H1 (cell line): ENCODE measurements around the gene GPLD1. TPM values are rescaled to one million over a fixed set of nuclear protein-coding genes. Genes with fewer than 3 reads are reported as not detected.

Experiments
- CTCF ChIA-PET: fragments of 300-600 bp; sonication (Branson Sonifier 250); formaldehyde crosslinking; loops from one replicate; lab custom pipeline; 2021; ENCODE audit not compliant: partially characterized antibody; lab: Charles Lee
- POLR2A ChIA-PET: fragments of 300-600 bp; sonication (Branson Sonifier 250); formaldehyde crosslinking; loops from one replicate; lab custom pipeline; 2021; ENCODE audit warnings: inconsistent platforms; ENCODE audit not compliant: partially characterized antibody; lab: Charles Lee
- DNase-seq, 2 experiments: peaks; one replicate each; pipeline versions ENCODE4 v3.0.0 to v3.0.0-alpha.2; 2010 to 2022; ENCODE audit warnings: low spot score in 2 of 2, low read depth in 1 of 2, mixed read lengths in 1 of 2
- FAIRE-seq: peaks from 2 replicates; lab custom pipeline; 2011; peaks lifted over from hg19 to GRCh38; lab: Jason Lieb, UNC
- H2AFZ ChIP-seq: 2 replicates; pipeline ENCODE4 v1.8.1; 2012; ENCODE audit warnings: low read length, inconsistent platforms
- H2AK5ac ChIP-seq: 2 replicates; pipeline ENCODE4 v1.6.1; 2013; ENCODE audit warnings: low read depth, low read length
- H2BK120ac ChIP-seq: replicated peaks from 2 replicates; pipeline ENCODE3; 2013; ENCODE audit warnings: low read depth, low read length, inconsistent platforms
- H2BK12ac ChIP-seq: 2 replicates; pipeline ENCODE4 v1.6.1; 2013; ENCODE audit warnings: low read depth, low read length
- H2BK15ac ChIP-seq: 2 replicates; pipeline ENCODE4 v1.6.1; 2013; ENCODE audit warnings: low read length
- H2BK20ac ChIP-seq: 2 replicates; pipeline ENCODE4 v1.6.1; 2013; ENCODE audit warnings: low read length
- H2BK5ac ChIP-seq: 2 replicates; pipeline ENCODE4 v1.6.1; 2013; ENCODE audit warnings: low read depth, low read length
- H3K14ac ChIP-seq: 2 replicates; pipeline ENCODE4 v1.6.1; 2013; ENCODE audit warnings: inconsistent platforms; ENCODE audit not compliant: insufficient read length
- H3K18ac ChIP-seq: 2 replicates; pipeline ENCODE4 v1.6.1; 2013; ENCODE audit warnings: low read length; ENCODE audit errors: extremely low read depth
- H3K23ac ChIP-seq: 2 replicates; pipeline ENCODE4 v1.6.1; 2013; ENCODE audit warnings: inconsistent platforms; ENCODE audit not compliant: insufficient read length
- H3K23me2 ChIP-seq: 2 replicates; pipeline ENCODE4 v1.6.1; 2013; ENCODE audit warnings: low read depth, low read length
- H3K27ac ChIP-seq: 2 replicates; pipeline ENCODE4 v1.6.1; 2011; ENCODE audit warnings: low read depth, low read length, inconsistent platforms
- H3K27me3 ChIP-seq, 4 experiments: replicated peaks in 1 of 4; 1 replicate in 1 of 4; 2 replicates in 3 of 4; pipeline versions ENCODE4 v1.6.1 to v1.8.1; 2011 to 2013; ENCODE audit warnings: low read length in 3 of 4, mild to moderate bottlenecking in 3 of 4, inconsistent platforms in 2 of 4, mixed read lengths in 2 of 4, moderate library complexity in 1 of 4; ENCODE audit not compliant: control insufficient read depth in 3 of 4, insufficient read depth in 3 of 4; ENCODE audit errors: extremely low read depth in 1 of 4
- H3K36me3 ChIP-seq, 4 experiments: 2 replicates each; pipeline versions ENCODE4 v1.6.1 to v1.8.1; 2011 to 2013; ENCODE audit warnings: mild to moderate bottlenecking in 4 of 4, low read length in 3 of 4, moderate library complexity in 2 of 4, control low read depth in 1 of 4, inconsistent platforms in 1 of 4; ENCODE audit not compliant: insufficient read depth in 4 of 4, control insufficient read depth in 2 of 4
- H3K4ac ChIP-seq: replicated peaks from 2 replicates; pipeline ENCODE3; 2013; ENCODE audit warnings: low read length, low read depth, mixed read lengths, inconsistent platforms; ENCODE audit not compliant: insufficient read length
- H3K4me1 ChIP-seq, 4 experiments: replicated peaks in 1 of 4; 1 replicate in 1 of 4; 2 replicates in 3 of 4; pipeline versions ENCODE4 v1.6.1 to v1.8.1; 2011 to 2013; ENCODE audit warnings: low read length in 3 of 4, inconsistent platforms in 2 of 4, mixed read lengths in 1 of 4; ENCODE audit not compliant: insufficient read depth in 4 of 4, control insufficient read depth in 3 of 4
- H3K4me2 ChIP-seq, 2 experiments: 2 replicates each; pipeline versions ENCODE4 v1.6.1 to v1.8.1; 2011 to 2013; ENCODE audit warnings: low read depth in 2 of 2, low read length in 2 of 2, control low read depth in 1 of 2, inconsistent platforms in 1 of 2, mild to moderate bottlenecking in 1 of 2; ENCODE audit not compliant: insufficient read depth in 1 of 2
- H3K4me3 ChIP-seq, 4 experiments: fragments of 200-600, 300-600 bp in 1 of 4; sonication (generic), shearing (Covaris generic), sonication (Bioruptor Twin) in 1 of 4; 2 replicates each; pipeline versions ENCODE4 v1.5.1 to v1.8.1; 2011 to 2016; ENCODE audit warnings: low read length in 4 of 4, low read depth in 3 of 4, control low read depth in 2 of 4, inconsistent platforms in 2 of 4, mild to moderate bottlenecking in 2 of 4, mixed read lengths in 1 of 4, moderate library complexity in 1 of 4; ENCODE audit not compliant: insufficient read depth in 2 of 4; ENCODE audit errors: extremely low read depth in 1 of 4
- H3K56ac ChIP-seq: replicated peaks from 2 replicates; pipeline ENCODE3; 2013; ENCODE audit warnings: low read depth, mild to moderate bottlenecking, mixed read lengths, low read length, inconsistent platforms; ENCODE audit not compliant: insufficient read length
- H3K79me1 ChIP-seq: 2 replicates; pipeline ENCODE4 v1.6.1; 2013; ENCODE audit warnings: low read depth, low read length, control low read depth
- H3K79me2 ChIP-seq, 2 experiments: 2 replicates each; pipeline versions ENCODE4 v1.6.1 to v1.8.1; 2012 to 2013; ENCODE audit warnings: low read length in 2 of 2, mild to moderate bottlenecking in 2 of 2, inconsistent platforms in 1 of 2; ENCODE audit not compliant: insufficient read depth in 2 of 2, control insufficient read depth in 1 of 2
- H3K9ac ChIP-seq, 4 experiments: replicated peaks in 1 of 4; 1 replicate in 1 of 4; 2 replicates in 3 of 4; pipeline versions ENCODE4 v1.6.1 to v1.8.1; 2011 to 2013; ENCODE audit warnings: low read depth in 3 of 4, low read length in 3 of 4, control low read depth in 2 of 4, mild to moderate bottlenecking in 2 of 4, moderate library complexity in 2 of 4, inconsistent platforms in 1 of 4; ENCODE audit errors: extremely low read depth in 1 of 4
- H3K9me3 ChIP-seq, 2 experiments: 2 replicates each; pipeline versions ENCODE4 v1.6.1 to v1.8.1; 2012 to 2013; ENCODE audit warnings: mild to moderate bottlenecking in 2 of 2, moderate library complexity in 2 of 2, control low read depth in 1 of 2, inconsistent platforms in 1 of 2, low read depth in 1 of 2, low read length in 1 of 2, mixed read lengths in 1 of 2; ENCODE audit not compliant: insufficient read depth in 2 of 2
- H4K20me1 ChIP-seq, 2 experiments: replicated peaks in 1 of 2; 2 replicates each; pipeline versions ENCODE3 to v1.8.1; 2011 to 2013; ENCODE audit warnings: inconsistent platforms in 2 of 2, low read length in 2 of 2, mild to moderate bottlenecking in 1 of 2; ENCODE audit not compliant: insufficient read depth in 2 of 2, control insufficient read depth in 1 of 2
- H4K5ac ChIP-seq: 2 replicates; pipeline ENCODE4 v1.6.1; 2013; ENCODE audit warnings: low read length, low read depth, mixed read lengths, inconsistent platforms; ENCODE audit not compliant: insufficient read length
- H4K8ac ChIP-seq: 2 replicates; pipeline ENCODE4 v1.8.0; 2013; ENCODE audit warnings: mild to moderate bottlenecking, moderate library complexity, low read length, inconsistent platforms; ENCODE audit not compliant: insufficient read depth; ENCODE audit errors: extremely low read depth
- H4K91ac ChIP-seq: replicated peaks from 2 replicates; pipeline ENCODE3; 2013; ENCODE audit warnings: low read length, mixed read lengths, inconsistent platforms; ENCODE audit not compliant: insufficient read length
- BRCA1 ChIP-seq: IDR thresholded peaks from 2 replicates; pipeline ENCODE4 v1.6.1; 2012; ENCODE audit warnings: low read depth, low read length, improper control_type of control experiment
- CBX5 ChIP-seq: fragments of 300-800, 300-1000 bp; sonication (generic); IDR thresholded peaks from 2 replicates; pipeline ENCODE4 v1.7.1; 2016; ENCODE audit warnings: antibody characterized with exemption, low read length, low read depth
- CHD1 ChIP-seq: IDR thresholded peaks from 2 replicates; pipeline ENCODE4 v1.6.1; 2012; ENCODE audit warnings: low read depth, low read length, improper control_type of control experiment
- FOSL1 ChIP-seq: IDR thresholded peaks from 2 replicates; pipeline ENCODE4 v1.6.1; 2011; ENCODE audit warnings: mild to moderate bottlenecking, low read depth, low read length, moderate library complexity; ENCODE audit not compliant: insufficient read depth
- GABPA ChIP-seq: IDR thresholded peaks from 2 replicates; pipeline ENCODE4 v1.6.1; 2011; ENCODE audit warnings: mild to moderate bottlenecking, low read length, moderate library complexity, borderline replicate concordance; ENCODE audit not compliant: insufficient read depth
- GTF2F1 ChIP-seq: IDR thresholded peaks from 2 replicates; pipeline ENCODE4 v1.6.1; 2012; ENCODE audit warnings: low read depth, low read length, improper control_type of control experiment, borderline replicate concordance
- JUN ChIP-seq: IDR thresholded peaks from 2 replicates; pipeline ENCODE4 v1.6.1; 2011; ENCODE audit warnings: low read depth, mild to moderate bottlenecking, improper control_type of control experiment, low read length
- POLR2A ChIP-seq, 2 experiments: IDR thresholded peaks; 1 replicate in 1 of 2; 2 replicates in 1 of 2; pipeline ENCODE4 v1.6.1; 2011; ENCODE audit warnings: low read depth in 2 of 2, low read length in 2 of 2, mild to moderate bottlenecking in 2 of 2; ENCODE audit errors: control extremely low read depth in 1 of 2
- RBBP5 ChIP-seq: IDR thresholded peaks from 2 replicates; pipeline ENCODE4 v1.7.1; 2012; ENCODE audit warnings: low read depth, mild to moderate bottlenecking, inconsistent platforms, low read length, moderate library complexity, borderline replicate concordance
- RNF2 ChIP-seq: fragments of 200-900, 300-1000 bp; sonication (generic); IDR thresholded peaks from 2 replicates; pipeline ENCODE4 v1.7.1; 2016; ENCODE audit warnings: borderline replicate concordance, low read depth, mild to moderate bottlenecking, antibody characterized with exemption, low read length; ENCODE audit not compliant: poor library complexity, severe bottlenecking; ENCODE audit errors: missing control alignments
- RXRA ChIP-seq: IDR thresholded peaks from 2 replicates; pipeline ENCODE4 v1.6.1; 2011; ENCODE audit warnings: low read depth, mild to moderate bottlenecking, low read length, moderate library complexity; ENCODE audit not compliant: insufficient read depth
- SP1 ChIP-seq: IDR thresholded peaks from 2 replicates; pipeline ENCODE4 v1.6.1; 2011; ENCODE audit warnings: low read depth, low read length
- SUZ12 ChIP-seq: fragments of 200-600 bp; sonication (generic); IDR thresholded peaks from 2 replicates; pipeline ENCODE4 v1.6.1; 2012; ENCODE audit warnings: mild to moderate bottlenecking, inconsistent platforms, low read length, moderate library complexity, mixed read lengths
- TAF7 ChIP-seq: optimal IDR thresholded peaks from 2 replicates; pipeline ENCODE3; 2011; ENCODE audit warnings: low read depth, mild to moderate bottlenecking, inconsistent platforms, low read length, moderate library complexity, borderline replicate concordance
- polyA plus RNA-seq, 7 experiments: library from polyadenylated mRNA; depleted of rRNA in 3 of 7; stranded (reverse) in 5 of 7; unstranded in 2 of 7; fragments of >200 nt in 5 of 7; fragments of 200-250 nt in 2 of 7; gene quantifications; 1 replicate in 5 of 7; 2 replicates in 1 of 7; 4 replicates in 1 of 7; pipeline versions ENCODE4 v1.2.1 to v1.2.3, GENCODE V29; 2011 to 2013; ENCODE audit warnings: missing spikeins in 2 of 7, mixed read lengths in 2 of 7
- total RNA-seq: library from RNA; stranded (reverse); fragmentation: NEBNext Ultra II Directional; extraction: Animal tissue kit (Norgen Biotek cat#: 25700); gene quantifications from 2 replicates; pipeline ENCODE4 v1.2.1, GENCODE V29; 2021
- TF ChIP-seq, protein P1 (sequence below): IDR thresholded peaks from 2 replicates; pipeline ENCODE4 v1.6.1; 2012; ENCODE audit warnings: inconsistent platforms

The GPLD1 gene
- total and polyA plus RNA-seq, 2 of the 8 experiments (the other 6 are each of a cell fraction or from before 2014, with no cell fraction given) = 3.7 to 5.3 TPM

DNA sequence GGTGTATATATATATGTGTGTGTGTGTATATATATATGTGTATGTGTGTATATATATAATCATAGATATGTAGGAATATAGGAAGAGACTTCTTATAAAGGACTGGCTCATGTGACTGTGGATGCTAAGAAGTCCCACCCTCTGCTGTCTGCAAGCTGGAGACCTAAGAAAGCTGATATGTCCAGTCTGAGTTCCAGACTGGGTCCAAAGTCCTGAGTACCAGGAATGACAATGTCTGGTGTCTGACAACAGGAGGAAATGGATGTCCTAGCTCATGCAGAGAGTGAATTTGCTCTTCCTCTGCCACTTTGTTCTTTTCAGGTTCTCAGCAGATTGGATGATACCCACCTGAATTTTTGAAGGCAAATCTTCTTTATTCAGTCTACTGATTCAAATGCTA is 12.5 kb upstream of the GPLD1 start:
- no peak overlapping the region for H2BK12ac ChIP-seq
- ChIA-PET CTCF (interaction anchor here (0.8 to 1.3 kb wide), 3 partner anchors 11 to 105 kb away, joined by 3 to 4 read pairs (median 3); no protein-coding TSS in a partner anchor), POLR2A (no interaction called here)
- H2BK15ac ChIP-seq = no peak overlapping the region
- H3K4me1 ChIP-seq = no peaks in the 10 kb centered on the region; a peak in 1 of 7 replicates
- no peak overlapping the region for H3K4me3 ChIP-seq
- no peak overlapping the region for H3K9ac ChIP-seq
- no peaks in the 10 kb centered on the region; a peak in 1 of 7 replicates for H3K27me3 ChIP-seq
- no peak overlapping the region for H3K27ac ChIP-seq
- H3K9me3 ChIP-seq = 0 out of 4 replicates have a peak, but pooled peaks cover 0 to 2% of the 10 kb centered on the region in 2 experiments
- H3K4me2 ChIP-seq = no peak overlapping the region; a peak in 1 of 4 replicates
- no peak overlapping the region for H3K14ac ChIP-seq
- no peaks in the 10 kb centered on the region for H3K23me2 ChIP-seq
- H2BK20ac ChIP-seq = no peak overlapping the region
- TF ChIP-seq SP1 = no peak
- no peak for TF ChIP-seq GABPA
- TF ChIP-seq CHD1 = no peak
- no peak for TF ChIP-seq POLR2A (IDR thresholded peaks at IDR 0.05; ENCODE audit: control extremely low read depth in 1 of 2, low read depth in 2 of 2, low read length in 2 of 2)
- no peak for TF ChIP-seq GTF2F1
- no peak for TF ChIP-seq BRCA1
- no peak for TF ChIP-seq RBBP5
- TF ChIP-seq RNF2 = no peak
- no peak for TF ChIP-seq CBX5
- no peak for TF ChIP-seq RXRA
- no peak for TF ChIP-seq SUZ12
- TF ChIP-seq JUN = no peak
- TF ChIP-seq TAF7 = no peak
- TF ChIP-seq, protein P1, sequence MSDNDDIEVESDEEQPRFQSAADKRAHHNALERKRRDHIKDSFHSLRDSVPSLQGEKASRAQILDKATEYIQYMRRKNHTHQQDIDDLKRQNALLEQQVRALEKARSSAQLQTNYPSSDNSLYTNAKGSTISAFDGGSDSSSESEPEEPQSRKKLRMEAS = no peak
- no peak for TF ChIP-seq FOSL1
- H3K18ac ChIP-seq = no peak overlapping the region
- no peak overlapping the region for H2AFZ ChIP-seq
- no peak overlapping the region for H2BK5ac ChIP-seq
- no peaks in the 10 kb centered on the region for H4K20me1 ChIP-seq
- no peak overlapping the region for H3K23ac ChIP-seq
- DNase-seq (no peak), FAIRE-seq (no peak)
- no peaks in the 10 kb centered on the region for H3K79me2 ChIP-seq
- H3K4ac ChIP-seq = no peak overlapping the region
- H4K5ac ChIP-seq = no peak overlapping the region
- no peak overlapping the region for H2BK120ac ChIP-seq
- H3K56ac ChIP-seq = no peak overlapping the region
- no peak overlapping the region for H4K91ac ChIP-seq
- no peak overlapping the region for H4K8ac ChIP-seq
- no peaks in the 10 kb centered on the region for H3K36me3 ChIP-seq
- no peak overlapping the region for H2AK5ac ChIP-seq
- no peaks in the 10 kb centered on the region for H3K79me1 ChIP-seq
